Skeletal muscle cell (primary cell): ENCODE results near the gene LSP1.

Source experiments
- DNase-seq: peaks from one replicate; pipeline ENCODE4 v3.0.0-alpha.2; 2010; ENCODE audit warnings: low read depth
- H3K4me3 ChIP-seq: 2 replicates; pipeline ENCODE4 v1.5.1; 2011; ENCODE audit warnings: low read depth, mild to moderate bottlenecking, control low read depth, low read length, moderate library complexity

LSP1 gene

GRCh38 chr11:1834779-1835670, 17.9 kb upstream of the LSP1 start, which contains the start of gene SYT8:
SYT8 (plus strand) TSS chr11:1834990; CDS start chr11:1835106, 116 bp downstream.
- DNase-seq = no peak
- H3K4me3 ChIP-seq = no peak within 1 kb of the TSS

DNA sequence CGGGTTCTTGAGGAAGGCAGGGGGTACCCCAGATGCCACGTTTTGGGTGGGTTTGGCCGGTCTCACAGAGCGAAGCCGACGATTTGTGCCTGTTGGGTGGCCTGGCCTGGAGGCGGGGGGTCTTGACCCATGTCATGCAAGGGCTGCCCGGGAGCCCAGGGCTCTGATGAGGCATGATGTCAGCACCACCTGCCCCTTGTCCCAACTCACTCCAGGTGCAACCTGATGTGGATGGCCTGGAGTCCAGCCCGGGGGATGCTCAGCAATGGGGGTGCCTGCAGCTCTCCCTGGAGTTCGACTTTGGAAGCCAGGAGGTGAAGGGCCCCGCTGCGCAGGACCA, 17.2 kb upstream of the LSP1 start:
- no peak for DNase-seq

GRCh38 chr11:1836011-1836945, 16.6 kb upstream of the LSP1 start:
- DNase-seq = no peak
- H3K4me3 ChIP-seq = no peak overlapping the region

More for the DNA sequence above, 17.2 kb upstream of the LSP1 start:
- no peak overlapping the region for H3K4me3 ChIP-seq

GRCh38 chr11:1837171-1838076, 15.5 kb upstream of the LSP1 start:
- no peak overlapping the region for H3K4me3 ChIP-seq

DNA sequence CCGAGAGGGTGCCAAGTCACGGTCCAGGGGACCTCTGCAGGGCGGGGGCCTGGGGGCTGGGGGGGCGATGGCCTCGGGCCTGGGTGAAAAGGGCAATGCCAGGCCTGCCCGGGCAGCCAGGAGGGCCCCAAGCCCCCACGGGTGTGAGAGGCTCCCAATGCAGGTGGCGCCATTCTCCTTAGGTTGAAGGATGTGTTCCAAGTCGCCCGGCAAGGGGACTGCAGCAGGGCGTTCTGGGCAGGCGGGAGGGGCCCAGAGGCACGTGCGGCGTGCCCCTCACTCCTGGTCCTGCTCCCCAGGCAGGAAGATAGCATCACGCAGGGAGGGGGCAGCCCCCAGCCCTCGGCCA, 14.8 kb upstream of the LSP1 start:
- no peak for DNase-seq
- H3K4me3 ChIP-seq = no peak overlapping the region

More at GRCh38 chr11:1837171-1838076, 15.5 kb upstream of the LSP1 start:
- no peak for DNase-seq

DNA sequence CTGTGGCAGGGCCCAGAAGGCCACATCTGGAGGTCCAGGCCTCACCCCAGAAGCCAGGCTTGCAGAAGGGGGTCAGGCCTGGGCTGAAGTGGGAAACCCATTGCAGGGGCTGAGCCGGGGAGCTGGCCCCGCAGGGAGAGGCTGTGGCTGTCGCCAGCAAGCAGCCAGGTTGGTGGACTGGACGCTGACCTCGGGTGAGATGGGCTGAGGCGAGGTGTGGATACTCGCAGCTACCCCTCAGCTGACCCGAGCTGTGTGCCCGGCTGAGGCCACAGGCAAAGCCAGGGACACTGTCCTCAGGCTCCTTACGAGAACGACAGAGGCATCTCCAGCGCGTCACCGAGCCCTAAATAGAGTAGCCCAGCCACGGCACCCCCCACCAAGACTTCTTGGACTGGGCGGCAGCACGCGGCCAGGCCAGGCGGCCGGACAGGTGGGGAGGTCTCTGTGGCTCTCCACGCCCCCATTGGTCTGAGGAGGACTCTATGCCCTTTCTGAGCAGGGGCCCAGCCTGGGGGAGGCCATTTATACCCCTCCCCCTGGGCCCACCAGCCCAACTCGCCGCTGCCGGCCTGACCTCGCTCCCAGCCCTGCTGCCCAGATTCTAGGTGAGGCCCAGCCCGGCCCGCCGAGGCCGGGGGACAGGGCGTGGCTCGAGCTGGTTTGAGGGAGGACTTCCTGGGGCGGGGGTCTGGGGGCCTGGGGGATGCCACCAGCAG, 14.3 kb upstream of the LSP1 start, which contains the start of gene TNNI2:
Gene TNNI2, plus strand, starts transcription at position 556 of the 719 bp plus-strand sequence. CDS start 716 bp downstream, outside the sequence.
- no peak within 1 kb of the TSS for H3K4me3 ChIP-seq
- DNase-seq = no peak

DNA sequence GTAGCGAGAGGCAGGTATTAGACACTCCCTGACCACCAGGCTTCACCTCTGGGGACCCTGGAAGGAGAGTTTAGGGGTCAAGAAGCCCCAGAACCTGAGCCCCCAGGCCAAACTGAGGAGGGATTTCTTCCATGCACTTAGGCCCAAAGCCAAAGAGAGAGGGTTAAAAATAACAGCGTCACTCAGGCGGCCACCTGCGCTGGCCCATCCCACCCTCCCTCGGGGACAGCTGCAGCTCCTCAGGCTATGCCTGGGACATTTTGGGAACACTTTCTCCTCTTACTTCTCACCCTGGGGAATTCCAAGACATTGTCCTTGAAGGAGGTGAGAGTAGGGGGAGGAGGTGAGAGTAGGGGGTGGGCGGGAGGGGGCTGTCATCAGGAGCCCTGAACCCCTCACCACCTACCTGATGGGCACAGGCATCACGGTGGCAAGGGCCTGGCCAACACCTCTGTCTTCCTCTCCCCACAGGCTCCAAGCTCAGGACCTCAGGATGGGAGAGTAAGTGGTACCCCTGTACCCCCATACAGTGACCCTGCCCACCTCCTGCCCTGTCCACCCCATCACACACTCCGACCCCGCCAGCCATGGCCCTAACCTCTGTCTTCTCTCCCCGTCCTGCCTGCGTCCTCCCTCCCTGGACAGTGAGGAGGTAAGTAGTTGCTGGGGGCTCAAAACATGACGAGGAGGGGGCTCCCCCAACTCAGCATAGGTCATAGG, 13.5 kb upstream of the LSP1 start:
- H3K4me3 ChIP-seq = no peak overlapping the region
- no peak for DNase-seq

GRCh38 chr11:1839924-1840779, 12.7 kb upstream of the LSP1 start:
- no peak overlapping the region for H3K4me3 ChIP-seq
- DNase-seq = no peak

DNA sequence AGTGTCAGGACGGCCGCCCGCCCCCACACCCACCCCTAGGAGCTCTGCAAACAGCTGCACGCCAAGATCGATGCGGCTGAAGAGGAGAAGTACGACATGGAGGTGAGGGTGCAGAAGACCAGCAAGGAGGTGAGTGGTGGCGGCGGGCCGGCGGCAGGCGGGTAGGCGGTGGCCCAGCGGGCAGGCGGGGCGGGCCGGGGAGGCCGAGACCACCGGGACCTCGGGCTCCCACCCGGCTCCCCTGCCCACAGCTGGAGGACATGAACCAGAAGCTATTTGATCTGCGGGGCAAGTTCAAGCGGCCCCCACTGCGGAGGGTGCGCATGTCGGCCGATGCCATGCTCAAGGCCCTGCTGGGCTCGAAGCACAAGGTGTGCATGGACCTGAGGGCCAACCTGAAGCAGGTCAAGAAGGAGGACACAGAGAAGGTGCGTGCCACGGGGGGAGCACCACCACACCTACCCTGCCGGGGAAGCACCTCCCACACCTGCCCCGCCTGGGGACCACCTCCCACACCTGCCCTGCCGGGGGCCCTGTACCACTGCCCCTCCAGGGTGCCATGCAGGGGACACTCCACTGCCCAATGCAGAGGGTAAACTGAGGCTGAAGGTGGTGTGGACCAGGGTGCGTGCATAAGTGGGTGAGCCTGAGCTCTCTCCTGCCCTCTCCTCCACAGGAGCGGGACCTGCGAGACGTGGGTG, 12.0 kb upstream of the LSP1 start:
- no peak for DNase-seq
- no peak overlapping the region for H3K4me3 ChIP-seq

DNA sequence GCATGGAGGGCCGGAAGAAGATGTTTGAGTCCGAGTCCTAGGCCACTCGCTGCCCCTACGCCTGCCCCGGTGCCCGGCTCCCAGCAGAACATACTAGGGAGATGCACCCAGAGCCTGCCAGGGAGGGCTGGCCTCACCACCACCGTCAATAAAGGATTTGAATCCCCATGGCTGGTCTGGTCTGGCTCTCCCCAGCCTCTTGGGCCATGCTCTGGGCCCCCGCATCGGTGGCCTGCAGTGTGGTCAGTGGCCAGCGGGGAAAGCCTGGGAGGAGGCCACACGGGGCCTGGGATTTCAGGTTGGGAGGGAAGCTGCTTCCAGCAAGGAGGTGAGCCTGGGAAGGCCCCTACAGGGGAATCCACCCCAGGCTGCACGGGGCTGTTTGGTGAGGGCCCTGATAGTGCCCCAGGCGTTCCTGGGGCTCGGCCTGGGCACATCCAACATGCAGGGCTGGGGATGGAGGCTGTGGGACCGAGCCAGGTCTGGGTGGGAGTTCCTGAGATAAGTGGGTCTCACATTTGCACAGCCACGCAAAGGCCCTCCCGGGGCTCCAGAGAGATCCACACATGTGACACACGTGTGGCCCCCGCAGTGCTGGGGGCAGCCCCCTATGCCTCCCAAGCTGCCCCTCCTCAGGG, 11.3 kb upstream of the LSP1 start:
- DNase-seq = no peak
- H3K4me3 ChIP-seq = no peak overlapping the region

GRCh38 chr11:1842149-1843097, 10.5 kb upstream of the LSP1 start:
- H3K4me3 ChIP-seq = no peak overlapping the region
- no peak for DNase-seq

DNA sequence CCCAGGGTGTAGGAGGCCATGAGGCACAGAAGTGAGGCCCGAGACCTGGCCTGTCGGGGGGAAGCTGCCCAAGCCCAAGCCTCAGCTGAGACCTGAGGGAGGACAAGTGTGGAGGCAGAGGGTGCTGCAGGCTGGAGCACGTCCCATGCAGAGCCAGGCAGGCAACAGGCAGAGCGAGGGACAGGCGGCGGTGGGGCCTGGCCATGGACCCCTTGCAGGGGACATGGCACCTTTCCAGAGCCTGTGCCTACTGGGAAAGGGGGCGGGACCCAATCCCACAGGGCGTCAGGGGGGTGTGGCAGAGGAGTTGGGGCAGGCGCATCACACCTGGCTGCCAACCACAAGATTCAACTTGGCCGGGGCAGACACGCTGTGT, 9.8 kb upstream of the LSP1 start:
- no peak overlapping the region for H3K4me3 ChIP-seq
- DNase-seq = no peak

DNA sequence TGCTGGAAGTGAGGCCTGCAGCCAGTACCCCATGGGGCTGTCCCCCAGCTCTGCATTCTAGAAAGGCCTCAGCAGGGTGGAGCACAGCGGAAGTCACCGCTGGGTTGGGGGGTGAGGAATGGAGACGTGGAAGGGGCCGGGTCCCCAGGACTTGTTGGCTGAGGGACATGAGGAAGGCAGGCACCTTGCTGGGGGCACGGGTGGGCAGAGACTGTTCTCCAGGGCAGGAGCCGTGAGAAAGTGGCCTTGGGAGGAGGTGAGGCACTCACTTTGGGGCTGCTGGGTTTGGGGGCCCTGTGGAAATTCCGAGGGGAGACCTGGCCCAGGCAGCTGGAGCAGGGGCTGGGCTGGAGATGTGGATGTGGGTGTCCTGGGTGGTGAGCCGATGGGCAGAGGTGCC, 9.1 kb upstream of the LSP1 start:
- H3K4me3 ChIP-seq = no peak overlapping the region
- no peak for DNase-seq

DNA sequence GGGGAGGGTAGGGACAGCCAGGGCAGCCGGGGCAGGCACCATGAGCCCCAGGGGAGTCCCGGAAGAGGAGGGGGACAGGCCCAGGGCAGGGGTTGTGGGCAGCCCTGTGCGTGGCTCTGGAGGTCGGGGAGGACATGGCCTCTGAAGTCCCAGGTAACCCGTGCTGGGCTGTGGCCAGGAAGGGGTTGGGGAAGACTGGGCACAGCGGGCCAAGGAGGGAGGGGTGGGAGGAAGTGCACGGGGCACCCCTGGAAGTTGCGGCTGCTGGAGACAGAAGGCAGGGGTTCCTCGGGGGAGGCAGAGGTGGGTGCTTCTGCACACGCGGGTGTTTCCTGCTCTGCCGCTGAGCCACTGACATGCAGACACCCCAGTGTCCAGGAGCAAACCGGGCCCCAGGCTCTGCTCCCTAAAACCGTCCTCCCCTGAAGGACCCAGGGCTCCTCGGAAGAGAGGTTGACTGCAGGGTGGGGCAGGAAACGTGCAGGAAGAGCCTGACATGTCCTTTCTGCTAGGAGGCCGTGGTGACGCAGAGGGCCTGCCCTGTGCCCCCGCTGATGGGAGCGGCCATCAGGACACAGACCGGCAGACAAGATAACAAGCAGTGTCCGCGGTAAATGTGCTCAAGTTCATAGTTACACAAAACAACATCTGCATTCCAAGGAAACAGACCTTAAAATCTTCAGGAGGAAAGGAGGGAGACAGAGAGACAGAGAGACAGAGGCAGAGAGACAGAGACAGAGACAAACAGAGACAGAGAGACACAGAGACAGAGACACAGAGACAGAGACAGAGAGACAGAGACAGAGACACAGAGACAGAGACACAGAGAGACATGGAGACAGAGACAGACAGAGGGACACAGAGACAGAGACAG, 8.4 kb upstream of the LSP1 start:
- no peak overlapping the region for H3K4me3 ChIP-seq
- no peak for DNase-seq
